ENCODE data around the gene SCN5A. TPM values are rescaled to one million over a fixed set of nuclear protein-coding genes. Genes with fewer than 3 reads are reported as not detected.

SCN5A gene
- total and polyA plus RNA-seq, 2 of the 4 experiments (the other 2 are of a cell fraction), result 1.9 to 2.0 TPM

GRCh38 chr3:38630606-38631005 is 18.9 kb downstream of the SCN5A start:
- CTCF ChIA-PET, result no interaction called here
- TF ChIP-seq CHD1 (IDR thresholded peaks at IDR 0.05; ENCODE audit: low read depth, low read length) (no peak), RCOR1 (IDR thresholded peaks at IDR 0.05; ENCODE audit: insufficient replicate concordance, low read length) (no peak), FOS (IDR thresholded peaks at IDR 0.05; ENCODE audit: low read depth, low read length) (no peak), MAFK (IDR thresholded peaks at IDR 0.05; ENCODE audit: low read depth, low read length) (no peak), RAD21 (IDR thresholded peaks at IDR 0.05; ENCODE audit: low read length) (no peak), USF2 (IDR thresholded peaks at IDR 0.05; ENCODE audit: low read depth, low read length) (no peak), MAZ (IDR thresholded peaks at IDR 0.05; ENCODE audit: borderline replicate concordance, low read depth, low read length) (no peak), BHLHE40 (IDR thresholded peaks at IDR 0.05; ENCODE audit: low read depth, low read length) (no peak), SMC3 (IDR thresholded peaks at IDR 0.05; ENCODE audit: low read depth, low read length) (no peak), CTCF (conservative IDR thresholded peaks at IDR 0.05; ENCODE audit: low read depth, low read length) (no peak), POLR2A (IDR thresholded peaks at IDR 0.05; ENCODE audit: low read depth, low read length) (no peak), ELK1 (IDR thresholded peaks at IDR 0.05; ENCODE audit: borderline replicate concordance, low read depth, low read length) (no peak), MXI1 (IDR thresholded peaks at IDR 0.05; ENCODE audit: borderline replicate concordance, low read depth, low read length) (no peak), RFX5 (IDR thresholded peaks at IDR 0.05; ENCODE audit: low read depth, low read length) (no peak), CEBPB (IDR thresholded peaks at IDR 0.05; ENCODE audit: low read depth, low read length) (no peak), NFE2L2 (IDR thresholded peaks at IDR 0.05; ENCODE audit: low read depth, low read length) (no peak)
- Histone ChIP-seq H2AK5ac (ENCODE audit: low read depth, low read length) (no peak overlapping the region), H3K18ac (ENCODE audit: low read depth, low read length) (no peak overlapping the region), H4K8ac (ENCODE audit: low read depth in 2 of 2, low read length in 2 of 2) (no peak overlapping the region), H3K56ac (ENCODE audit: extremely low read depth, insufficient read depth, low read length) (no peak overlapping the region), H3K36me3 (ENCODE audit: control insufficient read depth, insufficient read depth, low read length) (no peaks in the 10 kb centered on the region; the same call in 1 of the 2 replicates), H3K79me1 (ENCODE audit: low read depth in 1 of 2, low read length in 2 of 2) (peaks cover 0 to 7% of the 10 kb centered on the region in 2 experiments; a peak in 1 of 4 replicates), H3K4ac (ENCODE audit: low read depth, low read length) (no peak overlapping the region), H2AFZ (replicated peaks; ENCODE audit: low read length, poor library complexity) (no peak overlapping the region), H3K27ac (ENCODE audit: insufficient read depth, low read length) (no peak overlapping the region), H2BK20ac (ENCODE audit: low read depth, low read length) (no peak overlapping the region), H4K5ac (ENCODE audit: low read depth, low read length) (no peak overlapping the region), H4K20me1 (ENCODE audit: insufficient read depth, low read length) (peaks cover 7% of the 10 kb centered on the region), H2BK120ac (ENCODE audit: low read depth, low read length) (no peak overlapping the region), H3K4me2 (ENCODE audit: low read depth, low read length) (no peak overlapping the region), H4K91ac (ENCODE audit: insufficient read depth, low read depth, low read length) (no peak overlapping the region), H3K23ac (ENCODE audit: low read depth, low read length) (no peak overlapping the region), H3K27me3 (ENCODE audit: control insufficient read depth, insufficient read depth, low read length) (no peaks in the 10 kb centered on the region), H3K9me1 (ENCODE audit: insufficient read depth, low read length) (peaks cover 12% of the 10 kb centered on the region; the same call in 1 of the 2 replicates), H2BK15ac (ENCODE audit: low read depth, low read length) (no peak overlapping the region), H3K4me1 (ENCODE audit: control insufficient read depth, insufficient read depth, low read length) (peaks cover 10% of the 10 kb centered on the region), H3K9me3 (ENCODE audit: control insufficient read depth, insufficient read depth, low read length) (no peaks in the 10 kb centered on the region), H3K14ac (replicated peaks; ENCODE audit: low read depth, low read length) (no peak overlapping the region), H3K9ac (ENCODE audit: low read depth, low read length) (no peak overlapping the region), H2BK5ac (ENCODE audit: low read depth, low read length, poor library complexity, severe bottlenecking) (no peak overlapping the region), H3K4me3 (ENCODE audit: insufficient read depth, low read depth, low read length) (no peak overlapping the region), H2AK9ac (replicated peaks; ENCODE audit: low read depth, low read length, poor library complexity) (no peak overlapping the region)
- DNase-seq, result no peak
- no peak for ATAC-seq (ENCODE audit: low read depth)
- in situ Hi-C loops (cut with MboI; ENCODE audit: low sequenced_read_pairs) (no loop called here), intact Hi-C loops (cut with micrococcal nuclease) (no loop called here), dilution Hi-C loops (cut with HindIII; ENCODE audit: low sequenced_read_pairs, unreplicated experiment) (no loop called here)
- WGBS, 2 experiments (ENCODE audit: extremely low coverage in 2 of 2, insufficient read length in 1 of 2), result no CpG with 5 or more reads among the region's 5 CpGs
- POLR2A ChIA-PET (ENCODE audit: unreplicated experiment), result no interaction called here
- no TSS peak for BruUV-seq (replicated peaks)

Measured in IMR-90 (cell line).